ENCODE data around the gene ZCWPW1.
"Not testable (repeated sequence)": the region's sequence is repeated elsewhere in the genome, so short reads cannot be mapped to it uniquely, and the experiment has no call there.

Gene ZCWPW1

DNA sequence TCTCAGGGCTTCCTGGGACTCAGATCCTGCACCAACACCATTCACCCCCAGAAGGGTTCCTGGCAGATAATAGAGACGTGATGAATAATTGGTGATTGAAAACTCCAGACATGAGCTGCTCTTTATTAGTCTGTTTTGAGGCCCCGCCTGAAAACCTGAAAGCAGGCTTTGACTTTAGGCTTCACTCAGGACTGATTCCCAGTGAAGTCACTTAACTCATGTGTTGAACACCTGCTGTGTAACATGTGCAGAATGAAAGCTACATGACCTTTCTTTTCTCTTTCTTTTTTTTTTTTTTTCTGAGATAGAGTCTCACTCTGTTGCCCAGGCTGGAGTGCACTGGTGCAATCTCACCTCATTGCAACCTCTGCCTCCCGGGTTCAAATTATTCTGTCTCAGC is 26.7 kb upstream of the ZCWPW1 start:
- DNase-seq: no peak

DNA sequence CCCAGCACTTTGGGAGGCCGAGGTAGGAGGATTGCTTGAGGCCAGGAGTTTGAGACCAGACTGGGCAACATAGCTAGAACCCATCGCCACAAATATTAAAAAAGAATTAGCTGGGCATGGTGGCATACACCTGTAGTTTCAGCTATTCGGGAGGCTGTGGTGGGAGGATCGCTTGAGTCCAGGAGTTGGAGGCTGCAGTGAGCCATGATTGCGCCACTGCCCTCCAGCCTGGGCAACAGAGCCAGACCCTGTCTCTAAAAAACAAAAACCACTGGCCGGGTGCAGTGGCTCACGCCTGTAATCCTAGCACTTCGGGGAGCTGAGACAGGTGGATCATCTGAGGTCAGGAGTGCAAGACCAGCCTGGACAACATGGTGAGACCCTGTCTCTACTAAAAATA is 25.4 kb upstream of the ZCWPW1 start:
- not testable (repeated sequence) for DNase-seq

DNA sequence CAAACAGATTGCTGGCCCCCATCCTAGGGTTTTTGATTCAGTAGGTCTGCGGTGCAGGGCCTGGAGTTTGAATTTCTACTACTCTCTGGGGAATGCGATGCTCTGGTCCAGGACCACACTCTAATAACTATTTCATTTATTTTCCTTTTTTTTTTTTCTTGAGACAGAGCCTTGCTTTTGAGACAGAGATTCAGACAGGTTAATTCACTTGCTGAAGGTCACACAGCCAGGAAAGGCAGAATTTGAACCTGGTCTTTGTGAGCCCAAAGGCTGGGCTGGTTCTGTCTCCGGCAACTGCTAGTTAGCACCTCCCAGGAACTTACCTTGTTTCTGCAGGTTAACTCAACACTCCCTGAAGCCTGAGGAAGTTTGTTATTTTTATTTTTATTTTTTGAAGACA is 24.0 kb upstream of the ZCWPW1 start:
- DNase-seq: no peak

DNA sequence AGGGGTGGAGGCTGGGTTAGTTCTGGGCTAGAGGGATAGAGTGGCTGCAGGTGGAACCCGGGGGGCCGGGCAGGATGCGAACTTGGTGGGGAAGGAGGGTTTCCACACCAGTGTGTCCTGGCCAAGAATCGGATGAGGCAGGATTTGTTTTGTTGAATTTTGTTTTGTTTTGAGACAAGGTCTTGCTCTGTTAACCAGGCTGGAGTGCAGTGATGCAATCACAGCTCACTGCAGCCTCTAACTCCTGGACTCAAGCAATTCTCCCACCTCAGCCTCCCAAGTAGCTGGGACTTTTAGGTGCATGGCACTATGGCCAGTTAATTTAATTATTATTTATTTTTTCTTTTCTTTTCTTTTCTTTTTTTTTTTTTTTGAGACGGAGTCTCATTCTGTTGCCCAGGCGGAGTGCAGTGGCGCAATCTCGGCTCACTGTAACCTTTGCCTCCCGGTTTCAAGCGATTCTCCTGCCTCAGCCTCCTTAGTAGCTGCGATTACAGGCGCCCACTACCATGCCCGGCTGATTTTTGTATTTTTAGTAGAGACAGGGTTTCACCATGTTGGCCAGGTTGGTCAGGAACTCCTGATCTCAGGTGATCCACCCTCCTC is 20.8 kb upstream of the ZCWPW1 start:
- no peak for DNase-seq

DNA sequence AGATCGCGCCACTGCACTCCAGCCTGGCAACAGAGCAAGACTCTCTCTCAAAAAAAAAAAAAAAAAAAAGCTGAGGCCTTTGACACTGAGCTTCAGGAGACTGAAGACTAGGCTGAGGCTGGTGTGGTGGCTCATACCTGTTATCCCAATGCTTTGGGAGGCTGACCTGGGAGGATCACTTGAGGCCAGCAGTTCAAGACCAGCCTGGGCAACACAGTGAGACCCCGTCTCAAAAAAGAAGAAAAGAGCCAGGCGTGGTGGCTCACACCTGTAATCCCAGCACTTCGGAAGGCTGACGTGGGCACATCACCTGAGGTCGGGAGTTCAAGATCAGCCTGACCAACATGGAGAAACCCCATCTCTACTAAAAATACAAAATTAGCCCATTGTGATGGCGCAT is 18.9 kb upstream of the ZCWPW1 start:
- DNase-seq: not testable (repeated sequence)

DNA sequence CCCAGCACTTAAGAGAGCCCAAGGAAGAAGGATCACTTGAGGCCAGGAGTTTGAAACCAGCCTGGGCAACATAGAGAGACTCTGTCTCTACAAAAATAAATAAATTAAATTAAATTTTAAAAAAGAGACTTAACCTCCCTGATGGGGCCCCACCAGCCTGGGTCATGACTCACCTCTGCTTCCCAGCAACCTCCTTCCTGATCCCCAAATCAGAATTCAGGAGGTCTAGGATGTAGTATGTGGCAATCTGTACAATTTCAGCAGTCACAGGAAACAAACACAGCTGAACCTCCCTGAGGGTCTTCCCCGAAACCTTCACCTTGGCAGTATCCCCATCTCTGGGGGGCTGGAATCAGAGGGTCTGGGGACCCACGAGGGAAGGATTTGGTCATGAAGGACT is 17.5 kb upstream of the ZCWPW1 start:
- no peak for DNase-seq

DNA sequence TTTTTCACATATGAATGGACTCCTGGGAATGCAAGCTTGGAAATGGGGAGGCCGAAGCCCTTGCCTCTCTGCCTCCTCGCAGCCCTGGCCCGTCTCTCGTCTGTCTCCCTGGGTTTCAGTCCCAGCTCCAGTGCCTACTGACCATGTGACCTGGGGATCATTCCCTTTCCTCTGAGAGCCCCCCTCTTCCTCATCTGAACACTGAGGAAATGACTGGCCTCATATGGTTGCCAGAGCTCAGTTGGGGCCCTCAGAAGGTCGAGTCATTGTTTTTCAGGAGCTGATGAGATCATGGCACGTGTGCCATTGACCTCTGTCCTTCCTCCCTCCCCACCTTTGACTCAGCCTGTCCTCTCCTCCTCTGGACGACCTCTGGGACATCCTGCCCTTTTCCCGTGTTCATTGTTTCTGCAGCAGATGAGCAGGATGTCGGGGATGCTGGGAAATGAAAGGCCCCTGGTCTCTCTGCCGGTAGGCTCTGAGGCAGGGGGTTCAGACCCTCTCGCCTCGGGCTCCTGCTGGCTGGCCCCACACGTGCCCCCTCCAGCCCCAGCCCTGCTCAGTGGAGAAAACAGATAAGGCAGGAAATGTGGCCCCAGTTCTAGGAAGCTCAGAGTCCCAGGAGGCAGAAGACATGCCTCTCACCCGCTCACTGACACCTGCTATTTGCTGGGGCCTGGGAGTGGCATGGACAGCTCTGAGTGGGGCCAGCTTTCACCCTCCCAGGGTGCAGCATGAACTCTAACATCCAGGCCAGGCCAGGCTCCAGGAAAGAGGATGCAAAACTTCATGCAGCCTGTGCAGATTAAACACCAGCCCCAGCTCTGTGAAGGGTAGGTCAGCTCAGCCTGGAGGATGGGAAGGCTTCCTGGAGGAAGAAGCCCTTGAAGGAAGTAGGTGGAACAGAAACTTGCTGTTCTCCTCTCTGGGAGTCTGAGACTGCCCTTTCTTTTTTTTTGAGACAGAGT is 16.1 kb upstream of the ZCWPW1 start:
- DNase-seq: no peak

DNA sequence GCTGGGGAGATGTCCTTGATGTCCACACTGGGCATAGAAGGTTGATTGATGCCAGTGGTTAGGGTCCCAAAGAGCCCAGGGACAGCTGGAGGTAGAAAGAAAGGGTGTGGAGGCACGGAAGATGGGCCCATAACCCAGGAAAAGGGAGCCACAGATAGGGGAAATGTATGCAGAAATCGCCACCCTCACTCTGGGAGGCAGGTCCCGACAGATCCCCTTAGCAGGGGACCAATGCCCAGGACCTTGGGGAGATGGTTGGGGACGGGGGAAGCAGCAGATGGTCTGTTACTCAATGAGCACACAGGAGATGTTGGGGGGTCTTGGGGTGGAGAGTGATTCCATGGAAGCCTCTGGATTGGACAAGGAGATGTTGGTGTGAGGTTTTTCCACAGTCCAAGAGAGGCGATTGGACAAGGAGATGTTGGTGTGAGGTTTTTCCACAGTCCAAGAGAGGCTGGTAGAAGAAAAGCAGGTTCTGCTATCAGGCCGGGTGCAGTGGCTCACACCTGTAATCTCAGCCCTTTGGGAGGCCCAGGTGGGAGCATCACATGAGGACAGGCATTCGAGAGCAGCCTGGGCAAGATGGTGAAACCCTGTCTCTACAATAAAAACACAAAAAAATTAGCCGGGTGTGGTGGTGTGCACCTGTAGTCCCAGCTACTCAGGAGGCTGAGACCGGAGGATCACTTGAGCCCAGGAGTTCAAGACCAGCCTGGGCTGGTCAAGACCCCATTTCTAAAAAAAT is 14.8 kb upstream of the ZCWPW1 start:
- DNase-seq: no peak

DNA sequence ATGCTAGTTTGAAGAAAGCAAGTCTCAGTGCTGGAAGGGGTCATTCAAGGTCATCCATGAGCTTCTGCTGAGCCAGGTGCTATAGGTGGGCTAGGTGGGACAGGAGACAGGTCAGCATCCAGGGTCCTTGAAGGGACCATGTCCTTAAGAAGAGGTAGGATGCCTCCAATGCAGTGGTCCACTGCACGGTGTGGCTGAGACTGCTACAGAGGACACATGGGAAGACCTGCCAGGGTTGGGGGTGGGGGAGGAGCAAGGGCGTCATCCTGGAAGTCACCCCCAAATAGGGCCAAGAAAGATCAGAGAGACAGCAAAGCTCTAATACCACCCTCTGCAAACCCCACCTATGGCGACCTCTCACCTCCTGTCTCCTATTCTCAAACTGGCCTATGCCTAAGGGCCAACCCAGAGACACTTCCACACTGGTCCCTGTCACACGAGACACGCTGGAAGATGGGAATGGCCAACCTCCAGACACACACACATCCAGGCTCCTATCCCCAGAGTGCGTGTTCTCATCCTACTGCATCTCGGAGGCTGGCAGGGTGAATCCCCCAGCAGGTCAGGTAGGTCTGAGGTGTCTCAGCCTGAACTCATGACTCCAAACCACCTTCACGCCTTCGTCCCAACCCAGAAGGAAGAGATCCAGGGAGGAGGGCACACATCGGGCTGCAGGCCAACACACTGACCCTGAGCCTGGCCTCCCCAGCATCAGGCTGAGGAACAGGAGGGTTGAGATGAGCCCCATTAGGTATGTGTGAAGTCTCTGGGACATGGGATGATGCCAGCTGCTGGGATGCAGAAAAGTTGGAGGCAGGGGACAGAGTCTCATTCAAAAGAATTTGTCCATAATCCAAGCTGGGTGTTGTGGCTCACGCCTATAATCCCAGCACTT is 13.4 kb upstream of the ZCWPW1 start:
- no peak for DNase-seq

DNA sequence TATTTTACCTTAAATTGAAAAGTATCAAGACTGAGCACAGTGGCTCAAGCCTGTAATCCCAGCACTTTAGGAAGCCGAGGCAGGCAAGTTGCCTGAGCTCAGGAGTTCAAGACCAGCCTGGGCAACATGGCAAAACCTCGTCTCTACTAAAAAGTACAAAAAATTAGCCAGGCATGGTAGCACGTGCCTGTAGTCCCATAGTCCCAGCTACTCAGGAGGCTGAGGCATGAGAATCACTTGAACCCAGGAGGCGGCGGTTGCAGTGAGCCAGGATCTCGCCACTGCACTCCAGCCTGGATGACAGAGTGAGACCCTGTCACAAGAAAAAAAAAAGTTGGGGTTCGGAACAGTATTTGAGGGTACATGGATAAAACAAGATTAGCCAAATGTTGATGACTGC is 10.7 kb upstream of the ZCWPW1 start:
- not testable (repeated sequence) for DNase-seq

DNA sequence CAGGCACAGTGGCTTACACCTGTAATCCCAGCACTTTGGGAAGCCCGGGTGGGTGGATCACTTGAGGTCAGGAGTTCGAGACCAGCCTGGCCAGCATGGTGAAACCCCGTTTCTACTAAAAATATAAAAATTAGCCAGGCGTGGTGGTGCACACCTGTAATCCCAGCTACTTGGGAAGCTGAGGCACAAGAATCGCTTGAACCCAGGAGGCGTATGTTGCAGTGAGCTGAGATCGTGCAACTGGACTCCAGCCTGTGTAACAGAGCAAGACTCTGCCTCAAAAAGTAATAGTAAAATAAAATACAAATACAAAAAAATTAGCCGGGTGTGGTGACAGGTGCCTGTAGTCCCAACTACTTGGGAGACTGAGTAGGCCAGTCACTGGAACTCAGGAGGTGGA is 10.2 kb upstream of the ZCWPW1 start:
- not testable (repeated sequence) for DNase-seq

DNA sequence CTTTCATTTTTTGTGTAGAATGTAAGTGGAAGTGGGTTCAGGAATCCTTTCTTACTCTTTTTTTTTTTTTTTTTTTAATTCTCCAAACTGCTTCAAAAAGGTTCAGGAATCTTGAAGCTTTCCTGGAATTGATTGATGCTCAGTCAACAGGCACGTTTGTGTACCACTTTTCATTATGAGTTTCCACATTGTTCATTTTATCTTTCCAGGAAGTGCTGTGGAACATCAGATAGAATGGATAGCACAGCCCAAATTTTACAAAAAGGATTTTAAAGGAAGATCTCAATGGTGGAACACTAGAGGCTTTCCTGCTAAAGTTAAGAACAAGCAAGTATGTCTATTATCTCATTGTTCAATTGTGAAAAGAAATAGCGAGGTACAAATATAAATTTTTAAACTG is 9.7 kb upstream of the ZCWPW1 start:
- no peak for DNase-seq

DNA sequence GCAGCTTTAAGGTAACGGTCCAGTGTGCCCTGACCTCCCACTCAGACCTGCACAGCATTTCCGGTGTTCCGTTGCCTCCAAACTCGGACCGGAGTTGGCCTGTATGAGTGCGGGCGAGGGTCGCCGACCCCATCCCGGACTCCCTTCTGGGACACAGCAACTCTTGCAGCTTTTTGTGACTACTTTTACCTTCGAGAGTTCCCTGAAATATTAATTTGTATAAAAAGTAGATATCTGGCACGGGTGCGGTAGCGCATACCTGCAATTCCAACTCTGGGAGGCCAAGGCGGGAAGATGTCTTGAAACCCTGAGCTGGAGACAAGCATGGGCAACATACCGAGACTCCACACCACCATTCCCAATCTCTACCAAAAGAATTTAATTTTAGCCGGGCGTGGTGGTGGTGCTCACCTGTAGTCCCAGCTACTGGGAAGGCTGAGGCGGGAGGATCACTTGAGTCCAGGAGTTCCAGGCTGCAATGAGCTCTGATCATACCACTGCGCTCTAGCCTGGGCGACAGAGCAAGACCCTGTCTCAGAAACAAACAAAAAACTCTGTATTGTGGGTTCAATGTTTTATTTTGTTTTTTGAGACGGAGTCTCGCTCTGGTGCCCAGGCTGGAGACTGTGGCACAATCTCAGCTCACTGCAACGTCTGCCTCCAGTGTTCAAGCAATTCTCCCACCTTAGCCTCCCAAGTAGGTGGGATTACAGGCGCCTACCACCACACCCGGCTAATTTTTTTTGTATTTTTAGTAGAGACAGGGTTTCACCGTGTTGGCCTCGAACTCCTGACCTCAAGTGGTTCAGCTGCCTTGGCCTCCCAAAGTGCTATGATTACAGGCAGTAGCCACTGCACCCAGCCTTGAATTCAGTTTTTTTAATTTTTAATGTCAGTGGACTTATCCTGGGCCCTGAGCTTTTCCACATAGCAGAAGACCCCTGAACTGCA is 8.9 kb upstream of the ZCWPW1 start:
- DNase-seq: no peak

DNA sequence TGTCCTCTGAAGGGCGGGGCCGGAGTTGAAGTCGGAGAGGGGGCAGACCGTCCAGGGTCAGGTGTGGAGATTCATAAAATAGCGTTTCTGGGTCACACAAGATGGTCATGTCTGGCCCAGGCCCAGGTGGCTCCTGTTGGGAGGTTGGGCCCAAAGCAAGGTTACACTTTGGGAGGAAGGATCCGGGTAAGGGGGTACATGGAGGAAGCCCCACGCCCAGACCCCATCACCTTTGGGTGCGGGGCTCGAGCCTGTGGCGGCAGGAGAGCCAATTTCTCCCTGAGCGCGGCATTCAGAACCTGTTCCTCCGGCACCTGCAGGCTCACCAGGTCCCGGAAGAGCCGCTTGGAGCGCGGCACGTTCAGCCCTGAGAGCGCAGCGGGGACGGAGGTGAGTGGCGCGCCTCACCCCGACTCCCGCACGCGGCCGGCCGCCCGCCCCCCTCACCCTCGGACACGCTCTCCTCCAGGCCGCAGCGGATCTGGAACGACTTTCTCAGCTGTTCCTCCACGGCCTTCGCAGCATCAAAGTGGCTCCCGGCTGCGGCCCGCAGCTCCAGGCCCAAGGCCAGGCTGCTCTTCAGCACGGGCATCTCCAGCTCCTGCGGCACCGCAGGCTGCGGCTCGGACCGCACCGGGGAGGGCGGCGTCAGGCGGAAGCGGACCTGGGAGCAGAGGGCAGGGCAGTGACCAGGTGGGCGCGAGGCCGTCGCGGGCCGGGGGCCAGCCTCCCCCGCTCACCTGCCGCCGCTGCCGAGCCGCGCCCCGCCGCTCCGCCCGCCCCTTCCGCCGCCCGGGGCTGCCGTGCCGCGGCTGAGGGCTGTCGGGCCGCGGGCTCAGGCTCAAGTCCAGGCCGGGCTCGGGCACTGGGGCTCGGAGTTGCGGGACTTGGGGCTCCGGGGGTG is 7.2 kb upstream of the ZCWPW1 start:
- peak; percentile 53 for DNase-seq

DNA sequence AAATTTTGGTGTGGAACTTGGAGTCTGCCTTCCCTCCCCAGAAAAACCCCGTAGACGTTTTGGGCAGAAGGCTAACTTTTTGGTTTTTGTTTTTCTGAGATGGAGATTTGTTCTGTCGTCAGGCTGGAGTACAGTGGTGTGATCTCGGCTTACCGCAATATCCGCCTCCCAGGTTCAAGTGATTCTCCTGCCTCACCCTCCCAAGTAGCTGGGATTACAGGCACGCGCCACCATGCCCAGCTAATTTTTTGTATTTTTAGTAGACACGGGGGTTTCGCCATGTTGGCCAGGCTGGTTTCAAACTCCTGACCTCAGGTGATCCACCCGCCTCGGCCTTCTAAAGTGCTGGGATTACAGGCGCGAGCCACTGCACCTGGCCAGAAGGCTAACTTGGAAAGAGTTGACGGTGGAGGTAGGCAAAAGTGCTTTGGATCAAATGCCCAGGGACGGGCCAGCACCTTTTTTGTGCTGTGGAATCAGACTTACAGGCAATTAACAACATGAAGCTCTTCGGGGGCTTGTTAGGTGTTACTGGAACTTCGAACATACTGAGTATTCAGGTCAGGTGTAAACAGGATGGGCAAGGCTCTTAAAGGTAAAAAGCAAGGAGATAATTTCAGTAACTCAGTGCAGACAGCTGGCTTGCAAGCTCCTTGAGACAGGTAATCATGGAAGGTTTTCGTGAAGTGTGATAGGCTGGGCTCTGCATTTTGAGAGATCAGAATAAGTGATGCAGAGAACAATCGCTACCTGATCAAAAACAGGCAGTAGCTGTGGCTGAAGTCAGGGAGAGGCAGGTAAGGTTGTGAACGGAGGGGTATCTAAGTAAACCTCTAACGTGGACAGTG is 6.0 kb upstream of the ZCWPW1 start:
- DNase-seq: peak; percentile 36

DNA sequence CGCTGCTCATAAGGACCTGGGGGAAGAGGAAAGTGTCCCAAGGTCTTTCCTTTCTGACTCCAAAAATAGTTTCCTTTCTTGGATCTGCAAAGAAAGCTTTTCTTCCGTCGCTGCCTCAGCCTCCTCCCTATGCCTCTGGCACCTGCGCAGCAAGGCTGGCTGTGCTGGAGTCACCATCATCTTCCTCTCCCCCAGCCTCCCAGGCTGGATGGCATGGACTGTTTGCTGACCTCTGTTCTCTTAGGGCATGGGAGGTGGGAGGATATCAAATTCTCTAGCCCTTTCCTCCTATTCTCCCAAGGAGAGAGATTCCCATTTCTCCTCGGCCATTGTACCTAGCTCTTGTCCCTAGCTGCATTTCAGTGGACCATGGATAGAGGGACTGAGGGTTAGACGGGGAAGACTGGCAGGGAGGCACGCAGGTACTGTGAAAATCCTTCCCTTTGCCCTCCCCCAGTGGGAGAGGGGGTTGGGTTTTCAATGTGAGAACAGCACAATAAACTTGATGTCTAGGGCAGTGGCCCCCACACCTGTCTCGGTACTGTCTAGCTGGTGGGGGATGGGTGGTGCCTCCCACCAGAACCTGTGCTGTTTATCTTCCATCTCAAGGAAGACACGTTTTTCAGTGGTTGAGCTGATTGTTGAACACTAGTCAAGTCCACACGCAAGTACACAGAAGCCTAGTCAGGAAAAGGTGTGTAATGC is 5.2 kb upstream of the ZCWPW1 start:
- no peak for DNase-seq

DNA sequence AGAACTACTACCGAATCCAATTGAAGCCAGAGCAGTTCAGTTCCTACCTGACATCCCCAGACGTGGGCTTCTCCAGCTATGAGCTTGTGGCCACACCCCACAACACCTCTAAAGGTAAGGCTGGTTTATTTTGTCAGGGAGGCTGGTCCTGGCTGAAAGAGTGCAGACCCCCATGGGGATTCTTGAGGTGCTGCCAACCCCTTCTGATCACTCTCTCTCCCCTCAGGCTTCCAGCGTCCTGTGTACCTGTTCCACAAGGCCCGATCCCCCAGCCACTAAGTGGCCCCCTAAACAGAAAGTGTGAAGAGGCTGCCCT is 4.7 kb upstream of the ZCWPW1 start:
- no peak for DNase-seq

DNA sequence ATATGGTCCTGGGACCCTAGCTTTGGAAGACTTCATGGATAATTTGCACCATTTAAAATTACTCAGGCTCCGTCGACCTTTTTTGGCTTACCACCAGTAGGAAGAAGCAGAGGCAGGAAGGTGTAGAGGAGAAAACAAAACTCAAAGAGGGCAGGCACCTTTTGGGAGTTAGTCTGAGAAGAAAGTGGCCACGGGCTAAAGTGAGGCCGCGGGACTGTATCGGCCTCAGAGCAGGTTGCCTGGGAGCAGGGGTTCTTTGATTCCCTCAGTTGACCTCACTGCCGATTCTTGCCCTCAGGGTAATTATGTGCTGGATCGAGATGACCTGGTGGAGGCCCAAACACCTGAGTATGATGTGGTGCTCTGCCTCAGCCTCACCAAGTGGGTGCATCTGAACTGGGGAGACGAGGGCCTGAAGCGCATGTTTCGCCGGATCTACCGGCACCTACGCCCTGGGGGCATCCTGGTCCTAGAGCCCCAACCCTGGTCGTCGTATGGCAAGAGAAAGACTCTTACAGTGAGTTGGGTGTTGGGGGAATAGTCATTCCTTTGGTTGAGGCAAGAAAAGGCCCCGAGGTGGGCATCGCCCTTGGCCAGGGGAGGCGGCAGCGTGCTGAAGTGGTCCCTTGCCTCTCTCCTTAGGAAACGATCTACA is 4.2 kb upstream of the ZCWPW1 start:
- DNase-seq: no peak

Measured in CD4-positive, alpha-beta T cell treated with Interleukin-21 for 1 hour (primary cell).